Measurements from ENCODE around the gene MLLT10.

DNA sequence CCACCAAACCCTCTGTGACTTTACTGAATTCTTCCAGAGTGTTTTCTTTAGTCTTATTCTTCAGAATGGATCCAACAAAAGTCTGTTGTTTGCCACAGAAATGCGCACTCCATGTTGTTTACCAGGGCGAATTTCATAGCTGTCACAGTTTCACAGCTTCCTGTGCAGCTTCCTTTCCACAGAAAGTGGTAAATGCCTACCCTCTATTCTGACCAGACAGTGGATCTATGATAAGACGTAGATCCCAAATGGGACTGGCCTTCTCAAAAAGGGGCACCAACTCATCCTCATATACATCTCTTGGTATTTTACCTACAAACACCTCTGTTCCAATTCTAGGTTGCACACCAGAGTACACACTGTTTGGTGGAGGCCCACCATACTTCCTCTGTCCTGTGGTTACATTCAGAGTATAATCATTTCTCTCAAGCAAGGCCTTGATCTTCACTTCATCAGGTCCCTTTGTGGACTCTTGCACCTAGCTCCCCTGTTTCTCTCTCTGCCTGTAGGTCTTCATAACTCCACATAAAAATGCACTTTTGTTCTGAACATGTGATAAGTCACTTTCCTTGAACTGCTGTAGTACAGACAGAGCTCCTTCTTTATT lies 91.7 kb downstream of the MLLT10 start:
- TF ChIP-seq POLR2A (IDR thresholded peaks at IDR 0.05; ENCODE audit: extremely low read depth, insufficient read length): no peak
- TF ChIP-seq MYC (IDR thresholded peaks at IDR 0.05; ENCODE audit: low read depth, low read length): no peak
- TF ChIP-seq, protein P1, sequence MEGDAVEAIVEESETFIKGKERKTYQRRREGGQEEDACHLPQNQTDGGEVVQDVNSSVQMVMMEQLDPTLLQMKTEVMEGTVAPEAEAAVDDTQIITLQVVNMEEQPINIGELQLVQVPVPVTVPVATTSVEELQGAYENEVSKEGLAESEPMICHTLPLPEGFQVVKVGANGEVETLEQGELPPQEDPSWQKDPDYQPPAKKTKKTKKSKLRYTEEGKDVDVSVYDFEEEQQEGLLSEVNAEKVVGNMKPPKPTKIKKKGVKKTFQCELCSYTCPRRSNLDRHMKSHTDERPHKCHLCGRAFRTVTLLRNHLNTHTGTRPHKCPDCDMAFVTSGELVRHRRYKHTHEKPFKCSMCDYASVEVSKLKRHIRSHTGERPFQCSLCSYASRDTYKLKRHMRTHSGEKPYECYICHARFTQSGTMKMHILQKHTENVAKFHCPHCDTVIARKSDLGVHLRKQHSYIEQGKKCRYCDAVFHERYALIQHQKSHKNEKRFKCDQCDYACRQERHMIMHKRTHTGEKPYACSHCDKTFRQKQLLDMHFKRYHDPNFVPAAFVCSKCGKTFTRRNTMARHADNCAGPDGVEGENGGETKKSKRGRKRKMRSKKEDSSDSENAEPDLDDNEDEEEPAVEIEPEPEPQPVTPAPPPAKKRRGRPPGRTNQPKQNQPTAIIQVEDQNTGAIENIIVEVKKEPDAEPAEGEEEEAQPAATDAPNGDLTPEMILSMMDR (IDR thresholded peaks at IDR 0.05; ENCODE audit: low read depth, low read length): no peak
- TF ChIP-seq, protein P2, sequence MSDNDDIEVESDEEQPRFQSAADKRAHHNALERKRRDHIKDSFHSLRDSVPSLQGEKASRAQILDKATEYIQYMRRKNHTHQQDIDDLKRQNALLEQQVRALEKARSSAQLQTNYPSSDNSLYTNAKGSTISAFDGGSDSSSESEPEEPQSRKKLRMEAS (IDR thresholded peaks at IDR 0.05; ENCODE audit: low read depth, low read length): no peak

Measured in NB4 (cell line).